ENCODE data around the gene CMTM1. TPM values are rescaled to one million over a fixed set of nuclear protein-coding genes. Genes with fewer than 3 reads are reported as not detected.

The CMTM1 gene
- total RNA-seq, 1 experiment from 2014 or later = 2.6 TPM

GRCh38 chr16:66528294-66528693 is 37.9 kb upstream of the CMTM1 start:
- Histone ChIP-seq H2AK5ac (ENCODE audit: insufficient read length, low read length) (no peak overlapping the region), H3K56ac (ENCODE audit: insufficient read length, low read depth, low read length) (no peak overlapping the region), H2AFZ (ENCODE audit: low read length) (no peak overlapping the region), H4K8ac (replicated peaks; ENCODE audit: insufficient read length, low read depth, low read length) (no peak overlapping the region), H3K9me3 (ENCODE audit: control insufficient read depth, low read depth, low read length) (no peaks in the 10 kb centered on the region), H2BK120ac (ENCODE audit: low read depth, low read length, poor library complexity, severe bottlenecking) (no peak overlapping the region), H3K4me1 (ENCODE audit: insufficient read depth, low read length) (no peaks in the 10 kb centered on the region), H4K91ac (ENCODE audit: insufficient read length, low read depth, low read length) (no peak overlapping the region), H3K18ac (ENCODE audit: insufficient read length, low read depth, low read length) (no peak overlapping the region), H3T11ph (ENCODE audit: low read length) (no peak overlapping the region), H2BK5ac (ENCODE audit: insufficient read length, low read length) (no peak overlapping the region), H4K5ac (ENCODE audit: insufficient read length, low read depth, low read length) (no peak overlapping the region), H3K4me2 (ENCODE audit: insufficient read depth, insufficient read length, low read length) (no peak overlapping the region), H4K20me1 (ENCODE audit: control insufficient read depth, insufficient read depth, insufficient read length) (no peaks in the 10 kb centered on the region), H3K4ac (ENCODE audit: low read depth, low read length) (no peak overlapping the region), H3K14ac (ENCODE audit: insufficient read depth, low read length) (no peak overlapping the region), H2BK12ac (ENCODE audit: insufficient read length, low read depth, low read length) (no peak overlapping the region), H3K79me2 (ENCODE audit: insufficient read depth, low read length) (no peaks in the 10 kb centered on the region), H3K27ac (ENCODE audit: insufficient read length, low read depth, low read length) (no peak overlapping the region), H2BK15ac (ENCODE audit: low read depth, low read length) (no peak overlapping the region), H3K23me2 (ENCODE audit: insufficient read length, low read depth, low read length, poor library complexity, severe bottlenecking) (no peaks in the 10 kb centered on the region), H3K9ac (ENCODE audit: extremely low read depth, insufficient read length, low read length) (no peak overlapping the region), H3K27me3 (ENCODE audit: insufficient read depth, low read length) (no peaks in the 10 kb centered on the region), H3K23ac (ENCODE audit: insufficient read length, low read depth, low read length) (no peak overlapping the region), H3K79me1 (ENCODE audit: insufficient read depth, low read depth, low read length, poor library complexity, severe bottlenecking) (no peaks in the 10 kb centered on the region), H2BK20ac (ENCODE audit: low read depth, low read length, poor library complexity, severe bottlenecking) (no peak overlapping the region)
- Mint-ChIP-seq H3K27ac (no peak overlapping the region), H3K27me3 (ENCODE audit: low read depth) (peaks cover 2% of the 10 kb centered on the region; the same call in 1 of the 2 replicates), H3K4me1 (no peaks in the 10 kb centered on the region), H3K36me3 (ENCODE audit: insufficient read depth in 1 of 3, low read depth in 3 of 3) (peaks cover 0 to 6% (median 0%) of the 10 kb centered on the region in 3 experiments; a peak in 4 of 7 replicates), H3K4me3 (no peak overlapping the region), H3K9me3 (no peaks in the 10 kb centered on the region)
- TF ChIP-seq, protein P1, sequence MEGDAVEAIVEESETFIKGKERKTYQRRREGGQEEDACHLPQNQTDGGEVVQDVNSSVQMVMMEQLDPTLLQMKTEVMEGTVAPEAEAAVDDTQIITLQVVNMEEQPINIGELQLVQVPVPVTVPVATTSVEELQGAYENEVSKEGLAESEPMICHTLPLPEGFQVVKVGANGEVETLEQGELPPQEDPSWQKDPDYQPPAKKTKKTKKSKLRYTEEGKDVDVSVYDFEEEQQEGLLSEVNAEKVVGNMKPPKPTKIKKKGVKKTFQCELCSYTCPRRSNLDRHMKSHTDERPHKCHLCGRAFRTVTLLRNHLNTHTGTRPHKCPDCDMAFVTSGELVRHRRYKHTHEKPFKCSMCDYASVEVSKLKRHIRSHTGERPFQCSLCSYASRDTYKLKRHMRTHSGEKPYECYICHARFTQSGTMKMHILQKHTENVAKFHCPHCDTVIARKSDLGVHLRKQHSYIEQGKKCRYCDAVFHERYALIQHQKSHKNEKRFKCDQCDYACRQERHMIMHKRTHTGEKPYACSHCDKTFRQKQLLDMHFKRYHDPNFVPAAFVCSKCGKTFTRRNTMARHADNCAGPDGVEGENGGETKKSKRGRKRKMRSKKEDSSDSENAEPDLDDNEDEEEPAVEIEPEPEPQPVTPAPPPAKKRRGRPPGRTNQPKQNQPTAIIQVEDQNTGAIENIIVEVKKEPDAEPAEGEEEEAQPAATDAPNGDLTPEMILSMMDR (conservative IDR thresholded peaks at IDR 0.05) = no peak
- DNase-seq = no peak
- WGBS (ENCODE audit: extremely low coverage, insufficient read length, low lambda C conversion rate) = no CpG with 5 or more reads among the region's 5 CpGs

Data from H9 (cell line).